K562 (cell line): ENCODE data around the gene PRM2. TPM values are rescaled to one million over a fixed set of nuclear protein-coding genes. Genes with fewer than 3 reads are reported as not detected.

Experiments
- HLTF ChIP-seq: fragments of 450-650 bp; IDR thresholded peaks from 2 replicates; pipeline ENCODE4 v1.6.1; 2016
- HNRNPH1 ChIP-seq: fragments of 200-400 bp; formaldehyde crosslinking; optimal IDR thresholded peaks from 2 replicates; pipeline ENCODE3; 2017; ENCODE audit warnings: low read depth, mild to moderate bottlenecking, low read length, moderate library complexity
- IFI16 ChIP-seq: fragments of 250-450 bp; sonication (Bioruptor Pico); IDR thresholded peaks from 2 replicates; pipeline ENCODE4 v2.1.2; 2022; ENCODE audit warnings: mild to moderate bottlenecking, inconsistent platforms
- KDM1A ChIP-seq, 2 experiments: fragments of 450-650 bp; IDR thresholded peaks; 2 replicates each; pipeline ENCODE4 v1.6.1; 2016; ENCODE audit warnings: mild to moderate bottlenecking in 2 of 2
- MGA ChIP-seq: fragments of 450-650 bp; IDR thresholded peaks from 2 replicates; pipeline ENCODE4 v1.6.1; 2016; ENCODE audit warnings: mild to moderate bottlenecking, moderate library complexity
- PATZ1 ChIP-seq: fragments of 250-450 bp; sonication (Bioruptor Pico); IDR thresholded peaks from 2 replicates; pipeline ENCODE4 v1.5.0; 2020; ENCODE audit warnings: mild to moderate bottlenecking, borderline replicate concordance
- TAF7 ChIP-seq: fragments of 450-650 bp; IDR thresholded peaks from 2 replicates; pipeline ENCODE4 v1.6.1; 2016; ENCODE audit warnings: missing genetic modification characterization, missing compliant biosample characterization
- TBL1XR1 ChIP-seq, 2 experiments: IDR thresholded peaks; 2 replicates each; pipeline ENCODE4 v1.6.1; 2012; ENCODE audit warnings: improper control_type of control experiment in 2 of 2, low read length in 2 of 2, mild to moderate bottlenecking in 1 of 2
- ZNF124 ChIP-seq: sonication (generic); formaldehyde crosslinking; IDR thresholded peaks from 2 replicates; pipeline ENCODE4 v1.8.1; 2022; ENCODE audit warnings: missing genetic modification reagents
- polyA plus RNA-seq, 8 experiments: library from polyadenylated mRNA; depleted of rRNA in 4 of 8; stranded (reverse) in 5 of 8; unstranded in 3 of 8; fragments of >200 nt; fragmentation: Nextera tagmentation in 2 of 8; fragmentation: Illumina TruSeq in 1 of 8; extraction: Ambion mirVana in 2 of 8; extraction: Trizol in 1 of 8; gene quantifications; 2 replicates each; pipeline versions ENCODE4 v1.2.1 to v1.2.3, GENCODE V29; 2011 to 2014; ENCODE audit warnings: inconsistent platforms in 1 of 8, missing spikeins in 1 of 8
- total RNA-seq, 7 experiments: library from RNA; depleted of rRNA in 6 of 7; stranded (reverse); fragments of >200 nt in 6 of 7; fragmentation: Illumina TruSeq in 2 of 7; extraction: Trizol in 2 of 7; gene quantifications; 2 replicates each; pipeline versions ENCODE4 v1.2.1 to v1.2.3, GENCODE V29; 2011 to 2021; ENCODE audit warnings: low replicate concordance in 1 of 7
- TF ChIP-seq, protein P1 (sequence below): sonication (generic); formaldehyde crosslinking; IDR thresholded peaks from 2 replicates; pipeline ENCODE4 v1.9.0; 2022; ENCODE audit warnings: mild to moderate bottlenecking, missing genetic modification reagents
- TF ChIP-seq, protein P2 (sequence below): fragments of 250-450 bp; sonication (Bioruptor Pico); IDR thresholded peaks from 2 replicates; pipeline ENCODE4 v1.8.0; 2022; ENCODE audit warnings: inconsistent platforms, mild to moderate bottlenecking, moderate library complexity, borderline replicate concordance

Gene PRM2
- total and polyA plus RNA-seq, 9 of the 15 experiments (the other 6 are each of a cell fraction or from before 2014, with no cell fraction given) = not detected

DNA sequence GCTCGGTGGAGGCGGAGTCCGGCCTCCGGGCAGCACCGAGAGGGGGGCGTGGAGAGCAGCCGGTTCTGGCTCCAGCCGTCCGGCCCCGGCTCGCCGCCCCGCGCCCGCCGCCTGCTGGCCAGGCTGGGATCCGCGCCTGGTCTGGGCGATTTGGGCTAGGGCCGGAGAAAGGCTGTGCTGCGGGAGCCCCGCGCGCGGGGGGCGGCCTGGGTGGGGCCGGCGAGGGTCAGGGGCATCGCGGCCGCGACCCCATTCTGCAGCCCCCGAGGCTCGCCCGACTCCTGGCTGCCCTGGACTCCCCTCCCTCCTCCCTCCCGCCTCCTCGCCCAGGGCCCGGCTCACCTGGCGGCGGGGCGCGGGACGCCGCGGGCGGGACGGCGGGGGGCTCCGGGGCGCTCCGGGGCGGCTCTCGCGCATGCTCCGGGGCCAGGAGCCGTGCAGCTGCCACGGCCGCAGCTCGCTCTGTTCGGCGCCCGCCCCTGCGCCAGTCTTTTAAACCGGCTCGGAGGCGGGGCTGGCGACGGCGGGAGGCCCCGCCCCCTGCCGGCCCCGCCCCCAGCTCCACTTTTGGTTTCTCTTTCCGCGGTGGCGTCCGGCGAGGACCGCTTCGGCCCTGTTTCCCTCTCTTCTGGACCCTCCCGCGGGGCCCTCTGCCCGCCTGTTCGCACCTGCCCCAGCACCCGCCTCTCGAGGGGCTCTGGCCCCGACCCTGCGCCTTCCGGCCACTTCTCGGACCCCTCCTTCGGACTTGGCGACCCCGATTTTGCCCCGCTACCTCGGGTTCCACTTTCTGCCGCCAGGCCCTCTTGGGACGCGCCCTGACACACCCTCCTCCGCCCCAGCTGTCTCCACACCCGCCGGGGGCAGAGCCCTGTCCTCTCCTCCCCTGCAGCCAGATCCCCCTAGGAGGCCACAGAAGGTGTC lies 20.3 kb downstream of the PRM2 start, which contains the start of gene SOCS1 (continued):
- TF ChIP-seq, protein P1, sequence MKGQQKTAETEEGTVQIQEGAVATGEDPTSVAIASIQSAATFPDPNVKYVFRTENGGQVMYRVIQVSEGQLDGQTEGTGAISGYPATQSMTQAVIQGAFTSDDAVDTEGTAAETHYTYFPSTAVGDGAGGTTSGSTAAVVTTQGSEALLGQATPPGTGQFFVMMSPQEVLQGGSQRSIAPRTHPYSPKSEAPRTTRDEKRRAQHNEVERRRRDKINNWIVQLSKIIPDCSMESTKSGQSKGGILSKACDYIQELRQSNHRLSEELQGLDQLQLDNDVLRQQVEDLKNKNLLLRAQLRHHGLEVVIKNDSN = no peak
- no peak for TF ChIP-seq ZNF124 (CRISPR knock-in tag)
- peak; percentile 77 for TF ChIP-seq HLTF
- no peak for TF ChIP-seq TBL1XR1 (IDR thresholded peaks at IDR 0.05; ENCODE audit: low read length in 2 of 2)
- TF ChIP-seq KDM1A (IDR thresholded peaks at IDR 0.05) = no peak
- TF ChIP-seq, protein P2, sequence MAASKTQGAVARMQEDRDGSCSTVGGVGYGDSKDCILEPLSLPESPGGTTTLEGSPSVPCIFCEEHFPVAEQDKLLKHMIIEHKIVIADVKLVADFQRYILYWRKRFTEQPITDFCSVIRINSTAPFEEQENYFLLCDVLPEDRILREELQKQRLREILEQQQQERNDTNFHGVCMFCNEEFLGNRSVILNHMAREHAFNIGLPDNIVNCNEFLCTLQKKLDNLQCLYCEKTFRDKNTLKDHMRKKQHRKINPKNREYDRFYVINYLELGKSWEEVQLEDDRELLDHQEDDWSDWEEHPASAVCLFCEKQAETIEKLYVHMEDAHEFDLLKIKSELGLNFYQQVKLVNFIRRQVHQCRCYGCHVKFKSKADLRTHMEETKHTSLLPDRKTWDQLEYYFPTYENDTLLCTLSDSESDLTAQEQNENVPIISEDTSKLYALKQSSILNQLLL = no peak
- no peak for TF ChIP-seq PATZ1 (CRISPR knock-in tag)
- TF ChIP-seq MGA = peak; percentile 64; the same call in 1 of the 2 replicates
- TF ChIP-seq HNRNPH1 = no peak
- no peak for TF ChIP-seq IFI16 (CRISPR knock-in tag)
- TF ChIP-seq TAF7 (tag) = peak; percentile 71
